NOMO-1 (cell line): ENCODE results near the gene PSRC1.
A peak's percentile ranks its signal among the peaks of the same experiment; 100 is the strongest.

Experiments
- DNase-seq, 2 experiments: peaks; one replicate each; lab custom pipeline; 2025; ENCODE audit not compliant: unreplicated experiment in 2 of 2; lab: John Stamatoyannopoulos, UW

Gene PSRC1

GRCh38 chr1:109248797-109249629, 33.9 kb downstream of the PSRC1 start, which contains the start of gene CELSR2:
Gene CELSR2 (plus strand): TSS chr1:109249539. CDS start chr1:109250080, 541 bp downstream.
- DNase-seq: peak; percentile 45 to 69

GRCh38 chr1:109248444-109248796, 34.5 kb downstream of the PSRC1 start:
- DNase-seq: no peak

GRCh38 chr1:109247401-109248365, 35.3 kb downstream of the PSRC1 start:
- DNase-seq: no peak

GRCh38 chr1:109246141-109246551, 36.8 kb downstream of the PSRC1 start:
- no peak for DNase-seq

- DNase-seq: no peak
Observed at GRCh38 chr1:109243860-109244552, 38.9 kb downstream of the PSRC1 start.

GRCh38 chr1:109243221-109243620, 39.7 kb downstream of the PSRC1 start:
- DNase-seq: no peak

GRCh38 chr1:109242387-109242786, 40.6 kb downstream of the PSRC1 start:
- no peak for DNase-seq

- no peak for DNase-seq
Observed at GRCh38 chr1:109241841-109242345, 41.1 kb downstream of the PSRC1 start.

- no peak for DNase-seq
Observed at GRCh38 chr1:109241344-109241743, 41.6 kb downstream of the PSRC1 start.

- no peak for DNase-seq
Observed at GRCh38 chr1:109240158-109241152, 42.5 kb downstream of the PSRC1 start.

- DNase-seq: peak in 1 of 2 experiments; percentile 5
Observed at GRCh38 chr1:109239409-109240068, 43.4 kb downstream of the PSRC1 start.

- DNase-seq: no peak
Observed at GRCh38 chr1:109239047-109239408, 43.9 kb downstream of the PSRC1 start.

- no peak for DNase-seq
Observed at GRCh38 chr1:109238382-109238781, 44.6 kb downstream of the PSRC1 start.

GRCh38 chr1:109237512-109237911, 45.4 kb downstream of the PSRC1 start:
- no peak for DNase-seq

- no peak for DNase-seq
Observed at GRCh38 chr1:109235137-109235536, 47.8 kb downstream of the PSRC1 start.

GRCh38 chr1:109231066-109231465, 51.9 kb downstream of the PSRC1 start:
- DNase-seq: no peak
